Lower lobe of right lung (tissue), 2 donors: ENCODE measurements around the gene ALOX5AP. TPM values are rescaled to one million over a fixed set of nuclear protein-coding genes. Genes with fewer than 3 reads are reported as not detected.

Source experiments
- ATAC-seq, 2 donors: fragments of 200-7000 bp; cut with Tn5 transposase; one replicate each; pipeline ENCODE4 v1.9.1; 2020 to 2022; ENCODE audit warnings: mild to moderate bottlenecking in 2 of 2, moderate library complexity in 2 of 2
- DNase-seq: peaks from one replicate; pipeline ENCODE4 v3.0.0-alpha.2; 2020
- H3K27ac ChIP-seq: fragments of 200-600 bp; one replicate; pipeline ENCODE4 v1.8.0; 2022
- H3K27me3 ChIP-seq: fragments of 200-600 bp; one replicate; pipeline ENCODE4 v1.8.0; 2022; ENCODE audit warnings: low read depth
- H3K36me3 ChIP-seq: fragments of 200-600 bp; one replicate; pipeline ENCODE4 v1.8.0; 2022; ENCODE audit warnings: mild to moderate bottlenecking
- H3K4me1 ChIP-seq: fragments of 200-600 bp; one replicate; pipeline ENCODE4 v1.8.0; 2022
- H3K4me3 ChIP-seq: fragments of 200-600 bp; one replicate; pipeline ENCODE4 v1.8.0; 2022; ENCODE audit warnings: mild to moderate bottlenecking
- H3K9me3 ChIP-seq: fragments of 200-600 bp; one replicate; pipeline ENCODE4 v1.8.0; 2022
- CTCF ChIP-seq: fragments of 200-600 bp; IDR thresholded peaks from one replicate; pipeline ENCODE4 v1.8.0; 2022; ENCODE audit warnings: antibody characterized with exemption, mild to moderate bottlenecking
- intact Hi-C: fragments of 100-400 bp; cut with DNase I; formaldehyde crosslinking; loops from one replicate; pipeline ENCODE4 v1.11.0; 2022
- total RNA-seq: library from RNA; stranded (reverse); fragmentation: NEBNext Ultra II Directional; extraction: Animal tissue kit (Norgen Biotek cat#: 25700); gene quantifications from one replicate; pipeline ENCODE4 v1.2.1, GENCODE V29; 2021
- donor health status: DM: no; HTN: yes; CAD: no; lungs with severe emphysema.

Gene ALOX5AP
- total RNA-seq, 1 donor from 2014 or later = 311 TPM

GRCh38 chr13:30736461-30737320 is 1.3 kb downstream of the ALOX5AP start:
- ATAC-seq = no peak
- H3K9me3 ChIP-seq = no peaks in the 10 kb centered on the region
- H3K27ac ChIP-seq = peak overlapping the region; percentile 77
- H3K27me3 ChIP-seq = no peaks in the 10 kb centered on the region
- peak overlapping the region; percentile 47 for H3K4me3 ChIP-seq
- peaks cover 28% of the 10 kb centered on the region for H3K4me1 ChIP-seq
- H3K36me3 ChIP-seq = no peaks in the 10 kb centered on the region
- intact Hi-C loops = no loop called here
- no peak for TF ChIP-seq CTCF
- DNase-seq = no peak

- ATAC-seq (peak; percentile 38 to 70), DNase-seq (no peak)
- Histone ChIP-seq H3K9me3 (no peaks in the 10 kb centered on the region), H3K4me3 (peak overlapping the region; percentile 47), H3K27me3 (no peaks in the 10 kb centered on the region), H3K36me3 (no peaks in the 10 kb centered on the region), H3K4me1 (peaks cover 34% of the 10 kb centered on the region), H3K27ac (peak overlapping the region; percentile 77)
- TF ChIP-seq CTCF = no peak
- intact Hi-C loops = no loop called here
Measured at GRCh38 chr13:30737511-30738337, 2.4 kb downstream of the ALOX5AP start.

DNA sequence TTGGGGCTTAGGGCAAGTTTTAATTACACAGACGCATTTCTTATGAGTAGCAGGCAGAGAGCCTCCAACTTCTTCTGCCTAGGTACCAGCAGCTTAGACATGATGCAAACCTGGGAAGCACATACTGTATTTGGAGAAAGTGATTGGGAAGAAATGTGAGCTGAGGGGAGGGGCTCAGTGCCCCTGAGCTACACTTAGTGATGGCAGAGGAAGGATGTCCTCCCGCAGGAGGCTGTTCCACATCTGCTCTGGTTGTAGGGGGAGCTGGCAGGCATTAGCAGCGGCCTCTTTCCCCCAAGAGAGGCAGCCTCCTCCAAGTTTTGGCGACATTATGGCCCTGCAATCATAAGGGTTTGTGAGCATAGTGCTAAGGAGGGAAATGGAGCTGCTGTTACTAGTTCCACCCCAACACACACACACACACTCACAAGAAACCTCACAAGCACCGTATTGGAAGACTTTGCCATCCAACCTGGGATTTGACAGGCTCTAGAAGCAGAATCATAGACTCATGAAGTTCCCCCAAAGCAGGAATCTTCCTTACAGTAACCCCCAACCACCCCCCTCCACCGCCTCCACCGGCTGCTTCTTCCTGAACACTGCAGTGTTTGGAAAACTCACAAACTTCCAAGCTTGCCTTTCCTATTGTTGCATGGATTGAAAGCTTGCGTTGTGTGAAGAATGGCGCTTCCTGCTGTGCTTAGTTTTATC is 3.3 kb downstream of the ALOX5AP start:
- no peaks in the 10 kb centered on the region for H3K9me3 ChIP-seq
- no peaks in the 10 kb centered on the region for H3K27me3 ChIP-seq
- peak overlapping the region; percentile 77 for H3K27ac ChIP-seq
- peak overlapping the region; percentile 47 for H3K4me3 ChIP-seq
- DNase-seq = no peak
- ATAC-seq = no peak
- intact Hi-C loops = no loop called here
- TF ChIP-seq CTCF = no peak
- peaks cover 44% of the 10 kb centered on the region for H3K4me1 ChIP-seq
- H3K36me3 ChIP-seq = no peaks in the 10 kb centered on the region

- intact Hi-C loops = no loop called here
- no peaks in the 10 kb centered on the region for H3K9me3 ChIP-seq
- no peak for TF ChIP-seq CTCF
- H3K36me3 ChIP-seq = no peaks in the 10 kb centered on the region
- H3K27me3 ChIP-seq = no peaks in the 10 kb centered on the region
- no peak for ATAC-seq
- peaks cover 49% of the 10 kb centered on the region for H3K4me1 ChIP-seq
- DNase-seq = no peak
- peak overlapping the region; percentile 61 for H3K27ac ChIP-seq
- peak overlapping the region; percentile 33 for H3K4me3 ChIP-seq
Measured at GRCh38 chr13:30739237-30739528, 3.8 kb downstream of the ALOX5AP start.
